SJCRH30 (cell line): ENCODE data around the gene SLC16A8. TPM values are rescaled to one million over a fixed set of nuclear protein-coding genes. Genes with fewer than 3 reads are reported as not detected.
"Not testable (repeated sequence)": the region's sequence is repeated elsewhere in the genome, so short reads cannot be mapped to it uniquely, and the experiment has no call there.

ENCODE experiments used
- DNase-seq, 2 experiments: peaks; one replicate each; pipeline ENCODE4 v3.0.0-alpha.2; 2015 to 2020
- H3K27ac ChIP-seq: fragments of 250-450 bp; sonication (Bioruptor Pico); 2 replicates; pipeline ENCODE4 v1.5.1; 2020; ENCODE audit warnings: mild to moderate bottlenecking, moderate library complexity
- H3K27me3 ChIP-seq: fragments of 250-450 bp; sonication (Bioruptor Pico); 2 replicates; pipeline ENCODE4 v1.5.1; 2020; ENCODE audit warnings: mild to moderate bottlenecking, moderate library complexity
- H3K36me3 ChIP-seq: fragments of 250-450 bp; sonication (Bioruptor Pico); 2 replicates; pipeline ENCODE4 v1.5.1; 2020; ENCODE audit warnings: mild to moderate bottlenecking, moderate library complexity
- H3K4me1 ChIP-seq: fragments of 250-450 bp; sonication (Bioruptor Pico); 2 replicates; pipeline ENCODE4 v1.5.1; 2020; ENCODE audit warnings: mild to moderate bottlenecking, moderate library complexity
- H3K4me3 ChIP-seq: fragments of 250-450 bp; sonication (Bioruptor Pico); 2 replicates; pipeline ENCODE4 v1.5.1; 2020; ENCODE audit warnings: mild to moderate bottlenecking, moderate library complexity
- H3K9me3 ChIP-seq: fragments of 250-450 bp; sonication (Bioruptor Pico); replicated peaks from 2 replicates; pipeline ENCODE4 v1.5.1; 2020; ENCODE audit warnings: mild to moderate bottlenecking, moderate library complexity
- total RNA-seq: library from RNA; depleted of rRNA; stranded (reverse); fragments of >200 nt; shearing (Covaris generic); gene quantifications from 2 replicates; pipeline ENCODE4 v1.2.3, GENCODE V29; 2014

The SLC16A8 gene
- total RNA-seq, 1 experiment from 2014 or later, result 1.4 TPM

DNA sequence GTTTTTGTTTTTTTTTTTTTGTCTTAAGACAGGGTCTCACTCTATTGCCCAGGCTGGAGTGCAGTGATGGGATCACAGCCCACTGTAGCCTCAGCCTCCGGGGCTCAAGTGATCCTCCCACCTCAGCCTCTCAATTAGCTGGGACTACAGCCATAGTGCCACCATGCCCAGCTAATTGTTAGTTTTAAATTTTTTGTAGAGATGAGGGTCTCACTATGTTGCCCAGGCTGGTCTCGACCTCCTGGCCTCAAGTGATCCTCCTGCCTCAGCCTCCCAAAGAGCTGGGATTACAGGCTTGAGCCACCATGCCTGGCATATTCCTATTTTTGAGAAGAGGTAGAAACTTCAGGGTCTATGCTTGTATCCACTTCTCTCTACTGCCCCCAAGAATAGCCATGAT is 34.8 kb upstream of the SLC16A8 start:
- not testable (repeated sequence) for H3K4me1 ChIP-seq, H3K27me3 ChIP-seq, H3K36me3 ChIP-seq, H3K9me3 ChIP-seq, DNase-seq, H3K4me3 ChIP-seq, H3K27ac ChIP-seq

GRCh38 chr22:38118182-38118581 is 34.2 kb upstream of the SLC16A8 start:
- no peaks in the 10 kb centered on the region; the same call in 1 of the 2 replicates for H3K27me3 ChIP-seq
- H3K36me3 ChIP-seq, result no peaks in the 10 kb centered on the region
- H3K4me1 ChIP-seq, result no peaks in the 10 kb centered on the region
- DNase-seq, result no peak
- no peaks in the 10 kb centered on the region for H3K9me3 ChIP-seq
- H3K27ac ChIP-seq, result no peak overlapping the region
- no peak overlapping the region for H3K4me3 ChIP-seq

GRCh38 chr22:38117556-38117955 is 33.6 kb upstream of the SLC16A8 start:
- DNase-seq, H3K4me3 ChIP-seq, H3K27ac ChIP-seq, H3K27me3 ChIP-seq, H3K36me3 ChIP-seq, H3K9me3 ChIP-seq, H3K4me1 ChIP-seq: not testable (repeated sequence)

DNA sequence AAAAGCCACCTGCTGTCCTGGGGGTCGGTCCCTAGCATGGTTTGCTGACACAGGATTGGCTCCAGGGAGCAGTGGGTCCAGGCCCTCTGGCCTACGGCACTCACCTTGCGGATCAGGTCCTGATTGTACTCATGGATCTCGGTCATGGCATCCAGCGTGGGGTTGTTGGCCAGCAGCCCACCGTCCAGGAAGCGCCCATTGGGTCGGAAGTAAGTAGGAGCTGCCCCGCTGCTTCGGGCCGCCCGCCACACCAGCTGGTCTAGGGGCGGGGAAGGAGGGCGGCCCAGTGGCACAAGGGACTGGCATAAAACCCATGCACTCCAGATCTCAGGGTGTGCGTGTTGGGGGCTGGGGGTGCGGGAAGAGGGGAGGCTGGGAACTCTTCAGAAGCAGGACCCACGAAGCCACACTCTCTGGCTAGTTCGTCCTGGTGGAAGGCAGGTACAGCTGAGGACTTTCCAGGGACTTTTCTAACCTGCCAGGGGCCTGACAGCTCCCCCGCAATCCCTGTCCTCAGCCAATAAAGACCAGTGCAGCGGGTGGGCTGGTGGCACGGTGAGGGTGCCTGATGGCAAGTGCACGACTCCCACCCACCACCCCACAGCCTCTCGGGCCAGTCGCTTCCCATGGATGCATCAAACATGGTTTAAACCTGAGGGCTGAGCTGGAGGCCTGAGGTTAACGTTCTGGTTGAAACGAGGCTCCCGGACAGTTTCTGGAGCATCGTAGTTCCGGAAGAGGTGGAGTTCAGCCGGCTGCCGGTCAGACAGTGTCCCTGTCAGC is 31.6 kb upstream of the SLC16A8 start:
- Histone ChIP-seq H3K9me3 (no peaks in the 10 kb centered on the region), H3K4me1 (no peaks in the 10 kb centered on the region; the same call in 1 of the 2 replicates)

GRCh38 chr22:38114484-38115398 is 30.8 kb upstream of the SLC16A8 start:
- no peaks in the 10 kb centered on the region for H3K9me3 ChIP-seq
- H3K4me1 ChIP-seq, result no peaks in the 10 kb centered on the region; the same call in 1 of the 2 replicates
- H3K27ac ChIP-seq, result no peak overlapping the region
- no peak overlapping the region for H3K4me3 ChIP-seq
- H3K36me3 ChIP-seq, result no peaks in the 10 kb centered on the region
- DNase-seq, result peak; percentile 79 to 85
- H3K27me3 ChIP-seq, result no peaks in the 10 kb centered on the region

More for the DNA sequence above, 31.6 kb upstream of the SLC16A8 start:
- no peaks in the 10 kb centered on the region for H3K36me3 ChIP-seq
- H3K27me3 ChIP-seq, result no peaks in the 10 kb centered on the region; the same call in 1 of the 2 replicates
- DNase-seq, result no peak
- no peak overlapping the region for H3K4me3 ChIP-seq
- no peak overlapping the region for H3K27ac ChIP-seq

GRCh38 chr22:38112381-38112780 is 28.4 kb upstream of the SLC16A8 start:
- Histone ChIP-seq H3K27me3 (no peaks in the 10 kb centered on the region), H3K4me3 (no peak overlapping the region), H3K9me3 (no peaks in the 10 kb centered on the region), H3K4me1 (peaks cover 11% of the 10 kb centered on the region), H3K27ac (no peak overlapping the region), H3K36me3 (no peaks in the 10 kb centered on the region)
- no peak for DNase-seq

GRCh38 chr22:38111925-38112355 is 28.0 kb upstream of the SLC16A8 start:
- Histone ChIP-seq H3K4me3 (no peak overlapping the region), H3K27ac (no peak overlapping the region), H3K4me1 (peaks cover 11% of the 10 kb centered on the region), H3K9me3 (no peaks in the 10 kb centered on the region), H3K27me3 (no peaks in the 10 kb centered on the region), H3K36me3 (no peaks in the 10 kb centered on the region)
- DNase-seq, result no peak

- Histone ChIP-seq H3K9me3 (no peaks in the 10 kb centered on the region), H3K27ac (no peak overlapping the region)
- peak; percentile 34 to 45 for DNase-seq
Observed at GRCh38 chr22:38110863-38111852, 27.2 kb upstream of the SLC16A8 start.

GRCh38 chr22:38110008-38110862 is 26.3 kb upstream of the SLC16A8 start, which contains the start of gene BAIAP2L2:
Gene BAIAP2L2, minus strand, starts transcription at chr22:38110684. Its CDS starts 159 bp downstream, at chr22:38110525.
- Histone ChIP-seq H3K4me1 (peaks cover 11% of the 10 kb centered on the region), H3K27ac (no peak within 1 kb of the TSS), H3K36me3 (no peaks in the 10 kb centered on the region), H3K27me3 (no peaks in the 10 kb centered on the region), H3K4me3 (no peak within 1 kb of the TSS), H3K9me3 (no peaks in the 10 kb centered on the region)
- DNase-seq, result no peak

More at GRCh38 chr22:38110863-38111852, 27.2 kb upstream of the SLC16A8 start:
- peaks cover 11% of the 10 kb centered on the region for H3K4me1 ChIP-seq
- H3K36me3 ChIP-seq, result no peaks in the 10 kb centered on the region
- no peak overlapping the region for H3K4me3 ChIP-seq
- no peaks in the 10 kb centered on the region for H3K27me3 ChIP-seq

DNA sequence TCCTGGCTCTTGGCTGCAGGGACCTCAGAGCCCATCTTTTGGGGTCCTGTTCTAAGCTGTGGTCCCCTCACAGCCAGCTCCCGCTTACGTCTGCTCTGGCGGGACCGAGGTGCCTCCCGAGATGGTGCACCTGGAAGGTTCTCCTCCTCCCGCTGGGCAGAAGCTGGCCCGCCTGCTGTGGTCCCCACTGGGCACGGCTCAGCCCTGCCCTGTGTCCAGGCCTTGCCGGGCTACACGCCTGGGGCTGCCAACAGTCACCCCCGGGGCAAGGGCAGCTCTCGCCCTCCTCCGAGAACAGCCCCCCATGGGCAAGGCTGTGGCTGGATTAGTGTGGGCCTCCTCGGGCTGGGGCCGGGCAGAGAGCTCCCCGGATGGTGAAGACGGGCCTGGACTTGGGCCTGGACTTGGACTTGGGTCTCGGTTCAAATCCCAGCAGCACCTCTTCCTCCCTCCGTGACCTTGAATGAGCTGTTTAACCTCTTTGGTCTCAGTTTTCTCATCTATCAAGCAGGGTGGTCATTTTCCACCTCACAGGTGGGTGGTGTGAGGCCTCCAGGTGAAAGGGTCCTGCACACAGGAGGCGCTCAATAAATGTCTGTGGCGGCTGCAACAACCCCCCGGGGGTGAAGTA is 25.5 kb upstream of the SLC16A8 start:
- Histone ChIP-seq H3K4me3 (no peak overlapping the region), H3K4me1 (peaks cover 11% of the 10 kb centered on the region), H3K36me3 (no peaks in the 10 kb centered on the region), H3K9me3 (no peaks in the 10 kb centered on the region), H3K27me3 (no peaks in the 10 kb centered on the region), H3K27ac (no peak overlapping the region)
- DNase-seq, result no peak

DNA sequence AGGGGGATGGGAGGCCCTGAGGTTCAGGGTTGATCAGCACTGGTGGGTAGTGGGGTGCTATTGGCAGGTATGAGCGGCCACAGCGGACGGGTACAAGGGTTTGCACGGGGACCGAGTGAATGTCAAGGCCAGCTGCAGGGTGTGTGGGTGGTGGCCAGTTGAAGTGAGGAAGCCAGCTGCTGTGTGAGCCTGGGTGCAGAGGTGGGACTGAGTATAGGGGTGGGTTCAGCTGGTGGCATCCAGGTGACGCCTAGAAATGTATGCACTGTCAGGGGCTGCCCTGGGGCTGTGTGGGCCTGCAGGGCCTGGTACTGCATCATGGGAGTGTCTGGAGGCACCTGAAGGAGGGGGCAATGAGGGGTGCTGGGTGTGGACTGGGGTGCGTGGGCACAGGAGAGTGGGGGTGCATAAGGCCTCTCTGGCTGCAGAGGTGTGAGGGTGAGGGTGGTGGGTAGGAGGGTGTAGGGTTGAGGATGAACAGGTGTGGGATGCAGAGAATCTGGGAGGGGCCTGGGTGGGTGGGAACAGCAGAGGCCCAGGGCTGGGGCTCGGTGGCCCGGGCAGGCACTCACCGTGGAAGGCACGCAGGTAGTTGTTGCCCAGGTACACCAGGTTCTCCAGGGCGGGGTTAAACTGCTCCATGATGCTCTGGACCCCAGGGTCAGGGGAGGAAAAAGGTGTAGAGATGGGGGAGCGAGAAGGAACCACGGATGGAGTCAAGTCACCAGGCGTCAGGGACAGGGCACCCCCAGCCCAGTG is 24.8 kb upstream of the SLC16A8 start:
- H3K27ac ChIP-seq, result no peak overlapping the region
- H3K9me3 ChIP-seq, result no peaks in the 10 kb centered on the region
- DNase-seq, result peak; percentile 30 to 35
- no peak overlapping the region for H3K4me3 ChIP-seq
- no peaks in the 10 kb centered on the region for H3K36me3 ChIP-seq
- no peaks in the 10 kb centered on the region for H3K27me3 ChIP-seq
- peaks cover 11% of the 10 kb centered on the region for H3K4me1 ChIP-seq

DNA sequence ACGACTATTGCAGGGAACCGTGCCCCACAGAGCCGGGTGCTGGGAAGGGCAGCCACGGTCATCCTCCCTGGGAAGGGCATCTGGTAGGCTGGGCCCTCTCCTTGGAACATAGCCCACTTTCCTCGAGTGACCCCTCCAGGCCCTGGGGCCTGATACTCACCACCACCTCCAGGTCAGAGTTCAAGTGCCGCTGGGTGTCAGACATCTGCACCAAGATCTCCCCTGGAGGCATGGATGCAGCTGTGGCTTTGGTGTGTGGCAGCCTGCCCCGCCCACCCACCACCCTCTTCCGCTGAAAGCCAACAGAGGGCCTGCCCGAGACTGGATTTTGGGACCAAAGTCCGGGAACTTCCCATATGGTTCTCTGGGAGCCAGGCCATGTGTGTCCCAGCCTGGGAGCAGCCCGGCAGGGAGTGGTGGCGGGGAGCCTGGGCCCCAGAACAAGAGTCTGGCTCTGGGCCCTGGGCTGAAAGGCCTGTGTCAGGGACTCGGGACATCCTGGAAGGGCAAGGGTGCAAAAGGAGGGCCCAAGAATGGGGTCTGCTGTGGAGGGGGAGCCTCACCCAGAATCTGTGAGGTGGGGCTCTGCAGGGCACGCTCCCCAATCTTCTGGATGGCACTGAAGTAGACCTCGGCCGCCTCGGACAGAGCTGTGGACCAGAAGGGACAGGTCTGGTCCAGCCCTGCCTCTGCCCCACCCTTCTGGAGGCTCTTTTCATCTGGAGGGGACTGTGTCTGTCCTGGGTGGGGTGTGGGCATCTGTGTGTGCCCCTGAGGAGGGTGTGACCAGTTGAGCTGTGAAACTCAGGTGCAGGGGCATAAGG is 23.9 kb upstream of the SLC16A8 start:
- Histone ChIP-seq H3K27ac (no peak overlapping the region), H3K4me3 (no peak overlapping the region), H3K4me1 (peaks cover 11% of the 10 kb centered on the region), H3K27me3 (no peaks in the 10 kb centered on the region), H3K9me3 (no peaks in the 10 kb centered on the region), H3K36me3 (no peaks in the 10 kb centered on the region)
- peak; percentile 55 to 64 for DNase-seq
